SK-N-MC (cell line): ENCODE data around the gene TMEFF1.

Source experiments
- EZH2 ChIP-seq: fragments of 200-600 bp; sonication (generic); IDR thresholded peaks from one replicate; pipeline ENCODE4 v1.6.1; 2017; ENCODE audit warnings: antibody characterized with exemption
- POLR2AphosphoS5 ChIP-seq: IDR thresholded peaks from 2 replicates; pipeline ENCODE4 v1.6.1; 2012; ENCODE audit warnings: mild to moderate bottlenecking, low read depth, low read length, borderline replicate concordance

DNA sequence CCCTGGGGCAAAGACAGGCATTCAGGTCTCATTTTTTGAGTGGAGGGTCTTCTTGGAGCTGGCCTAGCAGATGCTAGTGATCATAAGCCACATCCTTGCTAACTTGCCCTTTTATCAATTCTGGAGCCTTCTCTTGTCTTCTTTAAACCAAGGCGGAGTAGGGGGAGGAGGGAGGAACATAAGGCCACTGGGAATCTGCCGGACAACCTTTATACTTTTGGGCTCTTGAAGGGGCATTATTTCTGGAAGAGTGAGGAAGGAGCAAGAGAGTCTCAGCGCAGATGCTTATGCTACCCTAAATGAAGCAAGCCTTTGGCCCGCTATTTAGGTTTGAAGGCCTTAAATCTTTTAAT lies 2.0 kb downstream of the TMEFF1 start:
- TF ChIP-seq EZH2 (no peak), POLR2AphosphoS5 (no peak)
